Measurements from ENCODE around the gene ZNF385B.

GRCh38 chr2:179746981-179747380 lies 114.4 kb downstream of the ZNF385B start:
- TF ChIP-seq EZH2phosphoT487 (IDR thresholded peaks at IDR 0.05; ENCODE audit: low read length), result no peak
- no peak for TF ChIP-seq CTCF (IDR thresholded peaks at IDR 0.05; ENCODE audit: low read length)
- no peak for TF ChIP-seq EZH2 (optimal IDR thresholded peaks at IDR 0.05; ENCODE audit: low read depth, low read length)

All from MM.1S (cell line).